HG03135 (cell line): ENCODE data around the gene SEBOX.

Experiments
- ATAC-seq: cut with Tn5 transposase; IDR thresholded peaks from one replicate; pipeline ENCODE4 v1.9.1; 2021; ENCODE audit warnings: mild to moderate bottlenecking, moderate library complexity; ENCODE audit not compliant: unreplicated experiment

SEBOX gene

GRCh38 chr17:28394337-28395116 is 29.5 kb upstream of the SEBOX start:
- no peak for ATAC-seq

GRCh38 chr17:28392491-28392890 is 27.5 kb upstream of the SEBOX start:
- ATAC-seq = no peak

- no peak for ATAC-seq
These were observed 26.4 kb upstream of the SEBOX start for GRCh38 chr17:28391401-28391800.

GRCh38 chr17:28390984-28391383 is 26.0 kb upstream of the SEBOX start:
- ATAC-seq = no peak

GRCh38 chr17:28390563-28390962 is 25.6 kb upstream of the SEBOX start:
- no peak for ATAC-seq

- ATAC-seq = no peak
These were observed 25.1 kb upstream of the SEBOX start for GRCh38 chr17:28390141-28390540.

GRCh38 chr17:28388106-28388505 is 23.1 kb upstream of the SEBOX start:
- ATAC-seq = no peak

GRCh38 chr17:28386391-28386790 is 21.4 kb upstream of the SEBOX start:
- ATAC-seq = no peak

GRCh38 chr17:28385406-28385805 is 20.4 kb upstream of the SEBOX start:
- ATAC-seq = no peak

GRCh38 chr17:28385037-28385400 is 20.0 kb upstream of the SEBOX start:
- peak; percentile 20 for ATAC-seq

GRCh38 chr17:28384281-28385036 is 19.5 kb upstream of the SEBOX start:
- peak; percentile 81 for ATAC-seq

GRCh38 chr17:28381141-28381825 is 16.3 kb upstream of the SEBOX start:
- no peak for ATAC-seq

GRCh38 chr17:28379814-28380801 is 15.1 kb upstream of the SEBOX start:
- ATAC-seq = no peak

- no peak for ATAC-seq
These were observed 7.9 kb upstream of the SEBOX start for GRCh38 chr17:28372945-28373274.

GRCh38 chr17:28372203-28372944 is 7.4 kb upstream of the SEBOX start:
- ATAC-seq = no peak

- ATAC-seq = peak; percentile 79
These were observed 6.5 kb upstream of the SEBOX start, which contains the start of gene SARM1 for GRCh38 chr17:28371245-28372202. Gene SARM1, plus strand, starts transcription at chr17:28371694. Its CDS starts 339 bp downstream, at chr17:28372033.

GRCh38 chr17:28370744-28371103 is 5.7 kb upstream of the SEBOX start:
- ATAC-seq = no peak

GRCh38 chr17:28370035-28370743 is 5.2 kb upstream of the SEBOX start, which contains the start of gene VTN:
Gene VTN, minus strand, starts transcription at chr17:28370307. Its CDS starts 104 bp downstream, at chr17:28370203.
- ATAC-seq = no peak
